Endothelial cell of umbilical vein (primary cell): ENCODE results near the gene TMEM106A. TPM values are rescaled to one million over a fixed set of nuclear protein-coding genes. Genes with fewer than 3 reads are reported as not detected.

Source experiments
- BruUV-seq: library from RNA; stranded (reverse); fragments of 400-500 nt; replicated peaks from 2 replicates; lab custom pipeline; 2021; lab: Mats Ljungman, UMichigan
- CTCF ChIA-PET: fragments of 300-600, 350-600 bp; sonication (Branson Sonifier 250); formaldehyde crosslinking; loops from one replicate; lab custom pipeline; 2021; ENCODE audit warnings: antibody characterized with exemption, inconsistent platforms; lab: Charles Lee
- POLR2A ChIA-PET: fragments of 300-600, 350-600 bp; sonication (Branson Sonifier 250); formaldehyde crosslinking; loops from one replicate; lab custom pipeline; 2021; ENCODE audit warnings: antibody characterized with exemption, inconsistent platforms; lab: Charles Lee
- DNase-seq: peaks from one replicate; pipeline ENCODE4 v3.0.0-alpha.2; 2011; ENCODE audit warnings: low read depth, low spot score
- FAIRE-seq: peaks from 2 replicates; lab custom pipeline; 2011; peaks lifted over from hg19 to GRCh38; lab: Jason Lieb, UNC
- H2AFZ ChIP-seq: 2 replicates; pipeline ENCODE4 v1.6.0; 2012; ENCODE audit warnings: low read depth, low read length, control low read depth, inconsistent platforms
- H3K27ac ChIP-seq: 2 replicates; pipeline ENCODE4 v1.5.1; 2011; ENCODE audit warnings: low read depth, mild to moderate bottlenecking, control low read depth, low read length, moderate library complexity; ENCODE audit not compliant: insufficient read depth
- H3K27me3 ChIP-seq, 2 experiments: 2 replicates each; pipeline versions ENCODE4 v1.6.0 to v1.6.1; 2011; ENCODE audit warnings: low read length in 2 of 2, mixed read lengths in 1 of 2; ENCODE audit not compliant: control insufficient read depth in 2 of 2, insufficient read depth in 2 of 2
- H3K36me3 ChIP-seq, 2 experiments: 2 replicates in 1 of 2; 3 replicates in 1 of 2; pipeline ENCODE4 v1.5.1; 2011; ENCODE audit warnings: low read length in 2 of 2, mild to moderate bottlenecking in 1 of 2, moderate library complexity in 1 of 2; ENCODE audit not compliant: control insufficient read depth in 2 of 2, insufficient read depth in 2 of 2; ENCODE audit errors: extremely low read depth in 1 of 2
- H3K4me1 ChIP-seq: 3 replicates; pipeline ENCODE4 v1.5.1; 2011; ENCODE audit warnings: mild to moderate bottlenecking, low read length; ENCODE audit not compliant: control insufficient read depth, insufficient read depth; ENCODE audit errors: extremely low read depth
- H3K4me2 ChIP-seq: 2 replicates; pipeline ENCODE4 v1.6.1; 2011; ENCODE audit warnings: low read length, control low read depth, mixed read lengths; ENCODE audit not compliant: insufficient read depth
- H3K4me3 ChIP-seq, 3 experiments: fragments of 200-600 bp in 1 of 3; sonication (generic), shearing (Covaris generic) in 1 of 3; replicated peaks in 1 of 3; 2 replicates each; pipeline ENCODE4 v1.5.1; 2011 to 2016; ENCODE audit warnings: control low read depth in 3 of 3, low read length in 3 of 3, mild to moderate bottlenecking in 2 of 3, inconsistent platforms in 1 of 3, low read depth in 1 of 3, moderate library complexity in 1 of 3; ENCODE audit not compliant: insufficient read depth in 1 of 3
- H3K79me2 ChIP-seq: 2 replicates; pipeline ENCODE4 v1.6.0; 2012; ENCODE audit warnings: low read length, inconsistent platforms; ENCODE audit not compliant: control insufficient read depth, insufficient read depth
- H3K9ac ChIP-seq: replicated peaks from 2 replicates; pipeline ENCODE3; 2011; ENCODE audit warnings: low read length, control low read depth; ENCODE audit not compliant: insufficient read depth; ENCODE audit errors: extremely low read depth
- H3K9me1 ChIP-seq: replicated peaks from 3 replicates; pipeline ENCODE4 v1.6.0; 2011; ENCODE audit warnings: mild to moderate bottlenecking, low read length; ENCODE audit not compliant: control insufficient read depth, insufficient read depth; ENCODE audit errors: extremely low read depth
- H3K9me3 ChIP-seq: replicated peaks from 2 replicates; pipeline ENCODE4 v1.5.1; 2012; ENCODE audit warnings: low read length, inconsistent platforms; ENCODE audit not compliant: control insufficient read depth, insufficient read depth
- H4K20me1 ChIP-seq: replicated peaks from 2 replicates; pipeline ENCODE3; 2011; ENCODE audit warnings: mild to moderate bottlenecking, low read length; ENCODE audit not compliant: control insufficient read depth, insufficient read depth; ENCODE audit errors: extremely low read depth
- EZH2 ChIP-seq: IDR thresholded peaks from 2 replicates; pipeline ENCODE4 v1.6.1; 2012; ENCODE audit warnings: borderline replicate concordance, low read depth, mild to moderate bottlenecking, moderate library complexity, low read length, inconsistent platforms; ENCODE audit not compliant: severe bottlenecking
- FOS ChIP-seq: IDR thresholded peaks from 2 replicates; pipeline ENCODE4 v1.6.1; 2011; ENCODE audit warnings: mild to moderate bottlenecking, low read length, moderate library complexity, borderline replicate concordance; ENCODE audit not compliant: insufficient read depth
- GATA2 ChIP-seq: IDR thresholded peaks from 2 replicates; pipeline ENCODE4 v1.7.0; 2011; ENCODE audit warnings: low read depth, mild to moderate bottlenecking, moderate library complexity, mixed read lengths, low read length; ENCODE audit not compliant: insufficient read length, insufficient read depth
- MAX ChIP-seq: IDR thresholded peaks from 2 replicates; pipeline ENCODE4 v1.6.1; 2011; ENCODE audit not compliant: insufficient read depth, insufficient read length
- POLR2AphosphoS5 ChIP-seq: IDR thresholded peaks from 2 replicates; pipeline ENCODE4 v1.6.1; 2012; ENCODE audit warnings: low read depth, mild to moderate bottlenecking, control low read depth, low read length, moderate library complexity; ENCODE audit not compliant: insufficient read depth
- dilution Hi-C: fragments of 300-500 bp; cut with MboI; formaldehyde crosslinking; loops from one replicate; pipeline ENCODE4 v1.15.0; 2019; ENCODE audit warnings: low sequenced_read_pairs; ENCODE audit not compliant: extremely low pct_ligation_motif_present
- intact Hi-C: fragments of 100-400 bp; cut with micrococcal nuclease; formaldehyde crosslinking; loops from one replicate; pipeline ENCODE4 v1.10.0; 2022
- polyA plus RNA-seq, 4 experiments: library from polyadenylated mRNA; depleted of rRNA in 3 of 4; stranded (reverse) in 3 of 4; unstranded in 1 of 4; fragments of >200 nt; gene quantifications; 2 replicates each; pipeline versions ENCODE4 v1.2.1 to v1.2.3, GENCODE V29; 2011 to 2012; ENCODE audit warnings: missing spikeins in 1 of 4
- total RNA-seq: library from RNA; stranded (reverse); gene quantifications from 2 replicates; pipeline ENCODE4 v1.2.3, GENCODE V29; 2021
- TF ChIP-seq, protein P1 (sequence below), 2 donors: IDR thresholded peaks; 1 replicate in 1 of 2; 2 replicates in 1 of 2; pipeline ENCODE4 v1.5.1; 2011; ENCODE audit warnings: low read length in 2 of 2, mild to moderate bottlenecking in 2 of 2, moderate library complexity in 2 of 2, control low read depth in 1 of 2, inconsistent platforms in 1 of 2, low read depth in 1 of 2; ENCODE audit not compliant: insufficient read depth in 1 of 2; ENCODE audit errors: extremely low read depth in 1 of 2

TMEM106A gene
- total and polyA plus RNA-seq, 2 donors (not counting 3 experiments of a cell fraction or from before 2014, with no cell fraction given) = 12.9 to 14.8 TPM

DNA sequence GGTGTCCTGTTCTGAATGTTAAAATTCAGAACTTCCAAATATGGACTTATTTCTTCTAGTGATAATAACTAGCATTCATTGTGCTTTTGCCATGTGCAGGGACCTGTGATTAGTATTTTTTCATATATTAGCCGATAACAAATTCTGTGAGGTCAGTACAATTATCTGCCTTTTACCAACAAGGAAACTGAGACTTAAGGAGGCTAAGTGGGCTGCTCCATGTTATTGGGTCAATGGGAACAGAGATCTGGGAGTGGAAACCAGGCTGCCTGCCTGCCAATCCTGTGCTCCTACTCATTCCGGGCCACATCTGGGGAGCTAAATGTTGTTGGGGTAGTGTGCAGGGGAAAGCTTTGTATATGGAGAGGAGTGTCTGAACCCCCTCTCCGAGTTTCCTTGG, 3.7 kb downstream of the TMEM106A start:
- Histone ChIP-seq H3K4me1 (peaks cover 16% of the 10 kb centered on the region), H3K9me3 (no peaks in the 10 kb centered on the region), H4K20me1 (no peaks in the 10 kb centered on the region), H3K36me3 (peaks cover 9 to 19% of the 10 kb centered on the region in 2 experiments), H3K4me3 (no peak overlapping the region), H3K9ac (no peak overlapping the region), H3K27me3 (no peaks in the 10 kb centered on the region), H3K27ac (no peak overlapping the region), H2AFZ (no peak overlapping the region), H3K4me2 (no peak overlapping the region), H3K9me1 (no peaks in the 10 kb centered on the region), H3K79me2 (peaks cover 5% of the 10 kb centered on the region)
- DNase-seq (no peak), FAIRE-seq (no peak)
- TF ChIP-seq POLR2AphosphoS5 = no peak
- TF ChIP-seq MAX = no peak
- TF ChIP-seq GATA2 = no peak
- TF ChIP-seq FOS = no peak
- no peak for TF ChIP-seq EZH2
- TF ChIP-seq, protein P1, sequence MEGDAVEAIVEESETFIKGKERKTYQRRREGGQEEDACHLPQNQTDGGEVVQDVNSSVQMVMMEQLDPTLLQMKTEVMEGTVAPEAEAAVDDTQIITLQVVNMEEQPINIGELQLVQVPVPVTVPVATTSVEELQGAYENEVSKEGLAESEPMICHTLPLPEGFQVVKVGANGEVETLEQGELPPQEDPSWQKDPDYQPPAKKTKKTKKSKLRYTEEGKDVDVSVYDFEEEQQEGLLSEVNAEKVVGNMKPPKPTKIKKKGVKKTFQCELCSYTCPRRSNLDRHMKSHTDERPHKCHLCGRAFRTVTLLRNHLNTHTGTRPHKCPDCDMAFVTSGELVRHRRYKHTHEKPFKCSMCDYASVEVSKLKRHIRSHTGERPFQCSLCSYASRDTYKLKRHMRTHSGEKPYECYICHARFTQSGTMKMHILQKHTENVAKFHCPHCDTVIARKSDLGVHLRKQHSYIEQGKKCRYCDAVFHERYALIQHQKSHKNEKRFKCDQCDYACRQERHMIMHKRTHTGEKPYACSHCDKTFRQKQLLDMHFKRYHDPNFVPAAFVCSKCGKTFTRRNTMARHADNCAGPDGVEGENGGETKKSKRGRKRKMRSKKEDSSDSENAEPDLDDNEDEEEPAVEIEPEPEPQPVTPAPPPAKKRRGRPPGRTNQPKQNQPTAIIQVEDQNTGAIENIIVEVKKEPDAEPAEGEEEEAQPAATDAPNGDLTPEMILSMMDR (IDR thresholded peaks at IDR 0.05; ENCODE audit: extremely low read depth in 1 of 2, insufficient read depth in 1 of 2, low read depth in 1 of 2, low read length in 2 of 2) = no peak
- BruUV-seq = no TSS peak
- POLR2A ChIA-PET = interaction anchor here (2.6 kb wide), 1 partner anchor 100 kb away, joined by 10 read pairs; no protein-coding TSS in a partner anchor
- dilution Hi-C loops (no loop called here), intact Hi-C loops (no loop called here)
- CTCF ChIA-PET = no interaction called here
